Skeletal muscle cell (primary cell): ENCODE results near the gene KLHDC4.
"Not testable (repeated sequence)": the region's sequence is repeated elsewhere in the genome, so short reads cannot be mapped to it uniquely, and the experiment has no call there.

ENCODE experiments used
- DNase-seq: peaks from one replicate; pipeline ENCODE4 v3.0.0-alpha.2; 2010; ENCODE audit warnings: low read depth
- H3K4me3 ChIP-seq: 2 replicates; pipeline ENCODE4 v1.5.1; 2011; ENCODE audit warnings: low read depth, mild to moderate bottlenecking, control low read depth, low read length, moderate library complexity

Gene KLHDC4

DNA sequence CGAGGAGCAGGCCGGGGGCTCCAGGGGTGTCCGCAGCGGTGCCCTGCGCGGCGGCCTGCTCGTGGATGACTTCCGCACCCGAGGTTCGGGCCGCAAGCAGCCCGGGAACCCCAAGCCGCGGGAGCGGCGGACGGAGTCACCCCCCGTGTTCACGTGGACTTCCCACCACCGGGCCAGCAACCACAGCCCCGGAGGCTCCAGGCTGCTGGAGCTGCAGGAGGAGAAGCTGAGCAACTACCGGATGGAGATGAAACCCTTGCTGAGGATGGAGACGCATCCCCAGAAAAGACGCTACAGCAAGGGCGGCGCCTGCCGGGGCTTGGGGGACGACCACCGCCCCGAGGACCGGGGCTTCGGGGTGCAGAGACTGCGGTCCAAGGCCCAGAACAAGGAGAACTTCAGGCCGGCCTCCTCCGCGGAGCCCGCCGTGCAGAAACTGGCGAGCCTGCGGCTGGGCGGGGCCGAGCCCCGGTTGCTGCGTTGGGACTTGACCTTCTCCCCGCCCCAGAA lies 75.8 kb downstream of the KLHDC4 start:
- no peak for DNase-seq
- no peak overlapping the region for H3K4me3 ChIP-seq

DNA sequence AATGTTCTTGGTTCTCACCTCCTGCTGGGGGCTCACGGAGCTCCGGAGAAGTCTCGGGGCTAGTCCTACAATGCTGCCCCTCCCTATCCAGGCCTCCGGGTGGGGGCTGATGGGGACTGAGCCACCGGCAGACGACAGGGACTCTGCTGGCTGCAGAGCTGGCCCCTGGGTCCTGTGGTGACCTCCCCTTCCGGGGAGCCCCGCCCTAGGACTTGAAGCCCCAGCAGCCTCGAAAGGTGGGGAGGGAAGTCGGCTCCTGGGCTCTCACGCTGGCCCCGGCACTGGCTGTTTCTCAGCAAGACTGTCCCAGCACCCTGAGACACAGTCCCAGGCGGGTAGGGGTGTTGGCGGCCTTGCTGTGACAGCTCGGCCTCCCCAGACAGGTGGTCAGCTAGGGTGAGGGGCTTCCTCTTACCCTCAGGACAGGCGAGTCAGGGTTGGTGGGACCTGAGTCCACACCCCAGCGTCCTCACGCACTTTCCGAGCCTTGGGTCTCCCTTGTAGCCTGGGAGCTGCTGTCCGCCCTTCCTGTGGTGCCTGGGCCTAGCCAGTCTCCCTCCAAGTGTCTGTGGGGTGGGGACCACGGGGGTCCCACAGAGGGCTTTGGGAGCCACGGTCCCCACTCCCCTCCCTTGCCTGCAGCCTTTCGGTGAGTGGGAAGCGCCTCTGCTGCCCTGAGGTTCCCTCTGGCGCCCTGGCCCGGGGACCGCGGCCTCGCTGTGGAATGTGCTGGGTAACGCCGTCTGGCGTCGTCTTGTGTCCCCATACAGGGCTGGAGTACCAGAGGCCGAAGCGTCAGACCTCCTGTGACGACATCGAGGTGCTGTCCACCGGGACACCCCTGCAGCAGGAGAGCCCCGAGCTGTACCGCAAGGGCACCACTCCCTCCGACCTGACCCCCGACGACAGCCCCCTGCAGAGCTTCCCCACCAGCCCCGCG lies 76.6 kb downstream of the KLHDC4 start:
- DNase-seq, result no peak

GRCh38 chr16:87687998-87688529 lies 77.7 kb downstream of the KLHDC4 start:
- no peak for DNase-seq
- H3K4me3 ChIP-seq, result no peak overlapping the region

More for the DNA sequence above, 76.6 kb downstream of the KLHDC4 start:
- H3K4me3 ChIP-seq, result no peak overlapping the region

- DNase-seq, result no peak
- no peak overlapping the region for H3K4me3 ChIP-seq
Measured at GRCh38 chr16:87687126-87687910, 78.5 kb downstream of the KLHDC4 start.

- H3K4me3 ChIP-seq, result no peak overlapping the region
- DNase-seq, result no peak
Measured at GRCh38 chr16:87686697-87687096, 79.1 kb downstream of the KLHDC4 start.

GRCh38 chr16:87685766-87686165 lies 80.0 kb downstream of the KLHDC4 start:
- DNase-seq, result no peak

GRCh38 chr16:87685405-87685755 lies 80.4 kb downstream of the KLHDC4 start:
- H3K4me3 ChIP-seq, result no peak overlapping the region
- DNase-seq, result no peak

More at GRCh38 chr16:87685766-87686165, 80.0 kb downstream of the KLHDC4 start:
- H3K4me3 ChIP-seq, result no peak overlapping the region

DNA sequence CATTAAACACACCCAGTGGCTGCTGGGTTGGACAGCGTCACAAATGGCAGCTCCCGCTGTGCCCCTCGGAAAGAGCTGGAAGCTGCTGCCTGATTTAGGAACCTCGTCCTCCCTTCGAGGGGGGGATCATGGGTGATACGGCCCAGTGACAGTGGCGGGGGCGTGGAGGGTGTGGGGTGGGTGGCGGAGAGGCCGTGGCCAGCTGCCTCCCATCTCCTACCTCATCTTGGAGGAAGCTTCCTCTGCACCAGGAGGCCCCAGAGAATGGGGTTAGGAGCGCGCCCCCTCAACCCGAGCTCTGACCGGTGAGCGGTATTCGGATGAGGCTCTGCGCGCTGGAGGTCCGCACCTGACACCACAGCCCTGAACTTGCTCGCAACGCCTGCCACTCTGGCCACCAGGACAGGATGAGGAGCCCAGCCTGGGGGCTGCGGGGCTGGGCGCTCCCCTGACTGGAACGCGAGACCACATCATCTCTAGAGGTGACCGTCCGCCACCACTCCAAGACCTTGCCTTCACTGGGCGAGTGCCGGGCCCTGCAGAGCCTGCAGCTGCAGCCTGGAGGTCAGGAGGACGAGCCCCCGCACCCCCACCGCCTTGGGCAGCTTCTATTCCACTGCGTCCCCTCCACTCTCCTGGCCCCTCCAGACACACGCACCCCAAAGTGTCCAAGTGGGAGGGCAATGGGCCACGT lies 80.9 kb downstream of the KLHDC4 start:
- DNase-seq, result no peak
- no peak overlapping the region for H3K4me3 ChIP-seq

GRCh38 chr16:87684106-87684677 lies 81.6 kb downstream of the KLHDC4 start:
- DNase-seq, result no peak
- H3K4me3 ChIP-seq, result no peak overlapping the region

- H3K4me3 ChIP-seq, result no peak overlapping the region
Measured at GRCh38 chr16:87682852-87683399, 82.9 kb downstream of the KLHDC4 start.

DNA sequence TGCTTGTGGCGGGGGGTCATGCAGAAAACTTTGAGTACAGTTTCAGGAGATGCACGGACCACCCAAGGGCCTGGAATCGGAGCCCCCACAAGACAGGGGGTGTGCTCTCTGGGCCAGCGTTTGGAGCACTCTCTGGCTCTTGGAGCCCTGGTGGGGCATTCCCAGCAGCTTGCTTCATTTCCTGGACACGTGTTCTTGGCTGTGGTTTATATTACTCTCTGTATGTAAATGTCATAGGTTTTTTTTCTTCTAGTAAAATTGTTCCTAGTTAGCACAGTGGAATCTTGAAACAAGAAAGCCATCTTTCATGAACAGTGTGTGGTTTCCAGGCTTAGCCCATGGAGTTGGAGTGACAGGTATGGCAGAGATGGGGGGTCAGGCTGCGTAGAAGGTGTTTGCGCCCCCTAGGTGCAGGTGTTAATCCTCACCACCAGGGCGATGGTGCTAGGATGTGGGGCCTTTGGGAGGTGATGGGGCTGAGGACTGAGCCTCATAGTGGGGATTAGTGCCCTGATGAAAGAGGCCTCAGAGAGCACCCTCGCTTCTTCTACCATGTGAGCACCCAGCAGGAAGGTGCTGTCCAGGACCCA lies 83.7 kb downstream of the KLHDC4 start:
- peak; percentile 36 for DNase-seq
- H3K4me3 ChIP-seq, result no peak overlapping the region

More at GRCh38 chr16:87682852-87683399, 82.9 kb downstream of the KLHDC4 start:
- no peak for DNase-seq

GRCh38 chr16:87681051-87681602 lies 84.7 kb downstream of the KLHDC4 start:
- not testable (repeated sequence) for DNase-seq, H3K4me3 ChIP-seq

- H3K4me3 ChIP-seq, result no peak overlapping the region
- no peak for DNase-seq
Measured at GRCh38 chr16:87680272-87680644, 85.5 kb downstream of the KLHDC4 start.

DNA sequence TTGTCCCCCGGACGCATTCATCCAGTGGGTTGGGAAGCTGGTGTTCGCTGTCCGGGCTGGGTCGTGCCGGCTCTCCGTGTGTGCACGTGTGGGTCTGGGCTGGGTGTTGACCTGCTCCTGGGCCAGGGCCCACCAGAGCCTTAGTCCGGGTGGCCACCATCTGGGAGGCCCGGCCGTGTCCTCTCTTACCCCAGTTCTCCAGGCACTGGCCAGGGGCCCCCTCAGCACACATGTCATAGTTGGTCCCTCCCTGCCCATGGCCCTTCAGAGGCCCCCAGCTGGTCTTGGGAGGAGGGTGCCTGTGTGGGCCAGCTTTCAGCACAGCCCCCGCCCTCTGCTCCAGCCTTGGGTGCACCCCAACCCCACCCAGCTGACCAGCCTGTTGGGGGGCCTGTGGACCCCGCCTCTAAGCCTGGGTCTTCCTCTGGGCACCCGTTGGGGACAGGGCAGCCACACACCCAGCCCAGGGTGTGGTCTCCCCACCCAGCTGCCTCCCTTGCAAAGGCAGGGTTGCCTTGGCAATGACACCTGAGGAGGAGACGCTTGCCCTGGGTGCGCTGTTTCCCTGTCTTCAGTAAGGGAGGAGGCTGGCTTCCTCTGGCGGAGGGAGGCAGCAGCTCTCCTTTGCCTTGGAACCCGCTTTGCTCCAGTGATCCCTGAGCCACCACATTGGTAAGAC lies 86.1 kb downstream of the KLHDC4 start:
- no peak overlapping the region for H3K4me3 ChIP-seq
- no peak for DNase-seq

DNA sequence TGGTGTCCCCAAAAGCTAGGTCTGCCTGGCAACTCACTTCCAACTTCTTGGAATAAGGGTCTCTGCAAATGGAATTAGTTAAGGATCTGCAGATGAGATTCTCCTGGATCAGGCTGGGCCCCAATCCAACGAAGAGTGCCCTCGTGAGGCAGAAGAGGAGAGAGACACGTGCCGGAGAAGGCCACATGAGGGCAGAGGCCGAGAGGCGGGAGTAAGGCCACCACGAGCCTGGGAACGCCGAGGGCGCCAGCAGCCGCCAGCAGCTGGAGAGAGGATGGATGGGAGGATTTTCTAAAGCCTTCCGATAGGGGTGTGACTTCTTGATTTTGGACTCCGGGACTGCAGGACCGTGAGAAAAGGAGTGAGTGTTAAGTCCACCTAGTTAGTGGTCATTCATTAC lies 87.2 kb downstream of the KLHDC4 start:
- no peak overlapping the region for H3K4me3 ChIP-seq
- DNase-seq, result no peak

- no peak overlapping the region for H3K4me3 ChIP-seq
- DNase-seq, result no peak
Measured at GRCh38 chr16:87677830-87678229, 88.0 kb downstream of the KLHDC4 start.

DNA sequence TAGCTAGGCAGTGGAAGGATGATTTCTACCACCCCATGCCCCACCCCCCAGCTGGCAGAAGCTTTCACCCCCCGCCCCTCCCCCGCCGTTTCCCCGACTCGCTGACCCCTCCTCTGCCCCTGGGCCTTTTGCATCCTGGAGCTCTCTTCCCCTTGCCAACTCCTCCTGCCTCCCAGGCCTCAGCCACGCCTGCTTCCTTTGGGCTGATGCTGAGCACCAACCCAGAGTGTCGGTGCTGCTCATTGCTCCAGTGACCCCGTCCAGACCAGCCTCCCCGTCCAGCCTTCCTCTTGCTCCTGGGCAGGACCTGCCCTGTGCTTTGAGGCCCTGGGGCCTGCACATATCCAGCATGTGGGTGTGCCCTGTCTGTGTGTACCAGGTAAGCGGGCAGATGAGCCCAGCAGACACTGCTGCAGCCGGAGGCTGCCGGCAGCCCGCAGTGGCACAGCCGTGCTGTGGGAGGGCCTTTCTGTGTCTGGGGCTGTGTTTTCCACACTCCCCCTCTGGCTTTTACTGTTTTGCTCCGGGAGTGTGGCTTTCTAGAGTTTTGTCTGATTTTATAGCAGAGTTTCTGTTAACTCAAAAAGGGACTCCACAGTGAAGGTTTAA lies 90.6 kb downstream of the KLHDC4 start:
- H3K4me3 ChIP-seq, result no peak overlapping the region
- no peak for DNase-seq
